Measurements from ENCODE around the gene SLC15A3.

GRCh38 chr11:60950024-60950423, 2.0 kb downstream of the SLC15A3 start:
- TF ChIP-seq CTCF (IDR thresholded peaks at IDR 0.05), result no peak
- no peak for TF ChIP-seq MAX (CRISPR knock-in tag; IDR thresholded peaks at IDR 0.05)
- TF ChIP-seq ZNF512 (CRISPR knock-in tag; IDR thresholded peaks at IDR 0.05; ENCODE audit: borderline replicate concordance), result no peak
- TF ChIP-seq ZBTB21 (CRISPR knock-in tag; IDR thresholded peaks at IDR 0.05; ENCODE audit: borderline replicate concordance), result no peak
- no peak for TF ChIP-seq ATF3 (CRISPR knock-in tag; conservative IDR thresholded peaks at IDR 0.05)
- TF ChIP-seq ATF2 (CRISPR knock-in tag; IDR thresholded peaks at IDR 0.05; ENCODE audit: borderline replicate concordance, low read depth), result no peak
- no peak for TF ChIP-seq TCF7 (CRISPR knock-in tag; IDR thresholded peaks at IDR 0.05; ENCODE audit: low read depth)
- TF ChIP-seq USF2 (CRISPR knock-in tag; IDR thresholded peaks at IDR 0.05), result no peak
- TF ChIP-seq ZNF416 (CRISPR knock-in tag; IDR thresholded peaks at IDR 0.05), result no peak
- no peak for TF ChIP-seq NFE2L1 (CRISPR knock-in tag; IDR thresholded peaks at IDR 0.05)
